Smooth muscle cell (in vitro differentiated cells): ENCODE measurements around the gene TMEM179B. TPM values are rescaled to one million over a fixed set of nuclear protein-coding genes. Genes with fewer than 3 reads are reported as not detected.

Source experiments
- DNase-seq: peaks from one replicate; lab custom pipeline; 2025; ENCODE audit not compliant: unreplicated experiment; lab: John Stamatoyannopoulos, UW
- H2AFZ ChIP-seq: fragments of 200-600 bp; sonication (generic); 2 replicates; pipeline ENCODE4 v1.6.0; 2016; ENCODE audit warnings: antibody characterized with exemption, low read depth, mild to moderate bottlenecking
- H3F3A ChIP-seq: fragments of 200-600 bp; sonication (generic); 2 replicates; pipeline ENCODE4 v1.6.0; 2017; ENCODE audit warnings: antibody characterized with exemption, low read depth
- H3K27ac ChIP-seq: fragments of 200-600 bp; sonication (generic); 2 replicates; pipeline ENCODE4 v1.5.1; 2016; ENCODE audit warnings: low read depth, mild to moderate bottlenecking
- H3K27me3 ChIP-seq: fragments of 200-600 bp; sonication (generic); 2 replicates; pipeline ENCODE4 v1.6.1; 2016; ENCODE audit warnings: low read depth, mild to moderate bottlenecking
- H3K36me3 ChIP-seq: fragments of 200-600 bp; sonication (generic); 2 replicates; pipeline ENCODE4 v1.5.1; 2016; ENCODE audit warnings: low read depth
- H3K4me1 ChIP-seq: fragments of 200-600 bp; sonication (generic); 2 replicates; pipeline ENCODE4 v1.5.1; 2016; ENCODE audit warnings: low read depth
- H3K4me2 ChIP-seq: fragments of 200-600 bp; sonication (generic); 2 replicates; pipeline ENCODE4 v1.6.0; 2016; ENCODE audit warnings: mild to moderate bottlenecking
- H3K4me3 ChIP-seq: fragments of 200-600 bp; sonication (generic); 2 replicates; pipeline ENCODE4 v1.5.1; 2016; ENCODE audit warnings: mild to moderate bottlenecking
- H3K79me2 ChIP-seq: fragments of 200-600 bp; sonication (generic); 2 replicates; pipeline ENCODE4 v1.6.0; 2016; ENCODE audit warnings: low read depth, mild to moderate bottlenecking
- H3K9ac ChIP-seq: fragments of 200-600 bp; sonication (generic); 2 replicates; pipeline ENCODE4 v1.6.0; 2016; ENCODE audit warnings: low read depth
- H3K9me3 ChIP-seq: fragments of 200-600 bp; sonication (generic); replicated peaks from 2 replicates; pipeline ENCODE4 v1.5.1; 2016; ENCODE audit warnings: low read depth
- H4K20me1 ChIP-seq: fragments of 200-600 bp; sonication (generic); 2 replicates; pipeline ENCODE4 v1.6.0; 2016; ENCODE audit warnings: low read depth
- WGBS: methylation state at CpG from one replicate; pipeline ENCODE4 v1.1.7; 2016; ENCODE audit warnings: low lambda C conversion rate; 5-methylcytosine and 5-hydroxymethylcytosine counted together
- polyA plus RNA-seq: library from polyadenylated mRNA; unstranded; fragments of >200 nt; fragmentation: Nextera tagmentation; extraction: Ambion mirVana; gene quantifications from 2 replicates; pipeline ENCODE4 v1.2.1, GENCODE V29; 2016
- total RNA-seq: library from RNA; depleted of rRNA; stranded (reverse); fragments of >200 nt; gene quantifications from 2 replicates; pipeline ENCODE4 v1.2.3, GENCODE V29; 2014
- TF ChIP-seq, protein P1 (sequence below): fragments of 200-600 bp; sonication (generic); IDR thresholded peaks from 2 replicates; pipeline ENCODE4 v1.5.1; 2017; ENCODE audit warnings: borderline replicate concordance, mild to moderate bottlenecking, antibody characterized with exemption; ENCODE audit not compliant: insufficient read depth, poor library complexity, severe bottlenecking

Gene TMEM179B
- total and polyA plus RNA-seq, 2 experiments from 2014 or later = 103 to 113 TPM

DNA sequence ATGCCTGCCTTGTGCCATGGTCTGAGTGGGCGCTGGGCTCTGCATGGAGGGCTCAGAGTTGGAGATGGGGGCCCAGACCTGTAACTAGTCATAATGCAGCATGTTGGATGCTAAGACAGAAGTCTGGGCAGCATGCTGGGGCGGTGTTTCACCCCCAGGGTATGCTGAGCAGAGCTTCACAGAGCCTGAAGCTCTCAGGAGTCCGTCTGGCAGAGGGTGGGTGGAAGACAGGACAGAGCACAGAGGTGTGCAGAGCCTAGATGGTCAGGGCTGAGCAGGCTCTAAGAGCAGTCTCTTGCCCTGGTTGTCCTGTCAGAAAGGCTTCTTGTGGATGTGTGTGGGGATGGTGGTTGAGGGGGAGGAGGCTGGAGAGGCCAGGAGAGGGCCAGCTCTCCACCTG, 8.8 kb upstream of the TMEM179B start:
- no peaks in the 10 kb centered on the region for H3K27me3 ChIP-seq
- no peak overlapping the region for H2AFZ ChIP-seq
- H3K79me2 ChIP-seq = peaks cover 5% of the 10 kb centered on the region
- 97% methylated on average over 3 of the region's 3 CpGs for WGBS
- no peak overlapping the region for H3K4me2 ChIP-seq
- no peaks in the 10 kb centered on the region for H3K36me3 ChIP-seq
- no peak for DNase-seq
- H3F3A ChIP-seq = no peaks in the 10 kb centered on the region
- H3K27ac ChIP-seq = no peak overlapping the region
- H3K4me3 ChIP-seq = no peak overlapping the region
- no peak overlapping the region for H3K9ac ChIP-seq
- TF ChIP-seq, protein P1, sequence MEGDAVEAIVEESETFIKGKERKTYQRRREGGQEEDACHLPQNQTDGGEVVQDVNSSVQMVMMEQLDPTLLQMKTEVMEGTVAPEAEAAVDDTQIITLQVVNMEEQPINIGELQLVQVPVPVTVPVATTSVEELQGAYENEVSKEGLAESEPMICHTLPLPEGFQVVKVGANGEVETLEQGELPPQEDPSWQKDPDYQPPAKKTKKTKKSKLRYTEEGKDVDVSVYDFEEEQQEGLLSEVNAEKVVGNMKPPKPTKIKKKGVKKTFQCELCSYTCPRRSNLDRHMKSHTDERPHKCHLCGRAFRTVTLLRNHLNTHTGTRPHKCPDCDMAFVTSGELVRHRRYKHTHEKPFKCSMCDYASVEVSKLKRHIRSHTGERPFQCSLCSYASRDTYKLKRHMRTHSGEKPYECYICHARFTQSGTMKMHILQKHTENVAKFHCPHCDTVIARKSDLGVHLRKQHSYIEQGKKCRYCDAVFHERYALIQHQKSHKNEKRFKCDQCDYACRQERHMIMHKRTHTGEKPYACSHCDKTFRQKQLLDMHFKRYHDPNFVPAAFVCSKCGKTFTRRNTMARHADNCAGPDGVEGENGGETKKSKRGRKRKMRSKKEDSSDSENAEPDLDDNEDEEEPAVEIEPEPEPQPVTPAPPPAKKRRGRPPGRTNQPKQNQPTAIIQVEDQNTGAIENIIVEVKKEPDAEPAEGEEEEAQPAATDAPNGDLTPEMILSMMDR = no peak
- H3K4me1 ChIP-seq = no peaks in the 10 kb centered on the region
- H3K9me3 ChIP-seq = no peaks in the 10 kb centered on the region
- no peaks in the 10 kb centered on the region for H4K20me1 ChIP-seq

GRCh38 chr11:62782753-62783152, 4.4 kb upstream of the TMEM179B start:
- Histone ChIP-seq H3K4me3 (no peak overlapping the region), H3K4me2 (no peak overlapping the region), H3K9ac (no peak overlapping the region), H3K9me3 (no peaks in the 10 kb centered on the region), H3F3A (peaks cover 4% of the 10 kb centered on the region), H3K36me3 (no peaks in the 10 kb centered on the region), H3K27me3 (no peaks in the 10 kb centered on the region), H2AFZ (no peak overlapping the region), H3K79me2 (no peaks in the 10 kb centered on the region), H3K27ac (no peak overlapping the region), H4K20me1 (no peaks in the 10 kb centered on the region), H3K4me1 (no peaks in the 10 kb centered on the region)
- TF ChIP-seq, protein P1 = no peak
- no peak for DNase-seq
- WGBS = 97% methylated on average over 7 of the region's 7 CpGs

GRCh38 chr11:62786318-62787004, 741 bp upstream of the TMEM179B start:
- Histone ChIP-seq H2AFZ (peak overlapping the region; percentile 67), H3K79me2 (peaks cover 36% of the 10 kb centered on the region), H3K27ac (peak overlapping the region; percentile 87), H3F3A (peaks cover 17% of the 10 kb centered on the region), H3K9me3 (no peaks in the 10 kb centered on the region), H3K27me3 (no peaks in the 10 kb centered on the region), H3K4me3 (peak overlapping the region; percentile 86), H3K4me2 (peak overlapping the region; percentile 95), H3K4me1 (peaks cover 7% of the 10 kb centered on the region), H3K9ac (peak overlapping the region; percentile 81), H3K36me3 (no peaks in the 10 kb centered on the region), H4K20me1 (peaks cover 5% of the 10 kb centered on the region)
- TF ChIP-seq, protein P1 = peak; percentile 93
- peak; percentile 61 for DNase-seq
- 2% methylated on average over 46 of the region's 51 CpGs for WGBS

DNA sequence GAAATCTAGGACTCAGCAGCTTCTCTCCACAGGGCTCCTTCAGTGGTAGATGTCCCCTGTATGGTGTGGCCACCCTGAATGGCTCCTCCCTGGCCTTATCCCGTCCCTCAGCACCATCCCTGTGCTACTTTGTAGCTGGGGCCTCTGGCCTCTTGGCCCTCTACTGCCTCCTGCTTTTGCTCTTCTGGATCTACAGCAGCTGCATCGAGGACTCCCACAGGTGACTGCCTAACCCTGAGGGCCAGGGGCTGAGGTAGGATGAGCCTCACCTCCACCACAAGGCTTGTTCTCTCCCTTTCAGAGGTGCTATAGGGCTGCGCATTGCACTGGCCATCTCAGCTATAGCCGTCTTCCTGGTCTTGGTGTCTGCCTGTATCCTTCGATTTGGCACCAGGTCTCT, 1.8 kb downstream of the TMEM179B start:
- Histone ChIP-seq H3K79me2 (peaks cover 39% of the 10 kb centered on the region), H3K4me1 (peaks cover 14% of the 10 kb centered on the region), H3K4me3 (no peak overlapping the region), H3K9me3 (no peaks in the 10 kb centered on the region), H2AFZ (no peak overlapping the region), H3K27me3 (no peaks in the 10 kb centered on the region), H3K36me3 (peaks cover 3% of the 10 kb centered on the region), H4K20me1 (peaks cover 5% of the 10 kb centered on the region), H3K4me2 (no peak overlapping the region), H3K27ac (no peak overlapping the region), H3F3A (peaks cover 37% of the 10 kb centered on the region), H3K9ac (no peak overlapping the region)
- TF ChIP-seq, protein P1 = no peak
- no peak for DNase-seq
- 90% methylated on average over 5 of the region's 5 CpGs for WGBS
